Panc1 (cell line): ENCODE results near the gene PPP1R2B.

Source experiments
- POLR2AphosphoS5 ChIP-seq: IDR thresholded peaks from 2 replicates; pipeline ENCODE4 v1.6.1; 2012; ENCODE audit warnings: mild to moderate bottlenecking, low read depth, low read length, moderate library complexity
- SIN3A ChIP-seq: IDR thresholded peaks from 2 replicates; pipeline ENCODE4 v1.6.1; 2012; ENCODE audit warnings: low read depth, mild to moderate bottlenecking, low read length, moderate library complexity, borderline replicate concordance; ENCODE audit not compliant: insufficient read depth
- TCF7L2 ChIP-seq: IDR thresholded peaks from 2 replicates; pipeline ENCODE4 v1.6.1; 2011; ENCODE audit warnings: mild to moderate bottlenecking, low read depth, low read length, inconsistent platforms
- TF ChIP-seq, protein P1 (sequence below): fragments of 450-650 bp; IDR thresholded peaks from 2 replicates; pipeline ENCODE4 v1.5.1; 2017; ENCODE audit warnings: mild to moderate bottlenecking
- TF ChIP-seq, protein P2 (sequence below), 2 experiments: IDR thresholded peaks; 2 replicates each; pipeline ENCODE4 v1.6.1; 2011 to 2012; ENCODE audit warnings: low read depth in 2 of 2, control low read depth in 1 of 2, low read length in 1 of 2, mild to moderate bottlenecking in 1 of 2, moderate library complexity in 1 of 2; ENCODE audit not compliant: insufficient read depth in 1 of 2

- TF ChIP-seq, protein P1, sequence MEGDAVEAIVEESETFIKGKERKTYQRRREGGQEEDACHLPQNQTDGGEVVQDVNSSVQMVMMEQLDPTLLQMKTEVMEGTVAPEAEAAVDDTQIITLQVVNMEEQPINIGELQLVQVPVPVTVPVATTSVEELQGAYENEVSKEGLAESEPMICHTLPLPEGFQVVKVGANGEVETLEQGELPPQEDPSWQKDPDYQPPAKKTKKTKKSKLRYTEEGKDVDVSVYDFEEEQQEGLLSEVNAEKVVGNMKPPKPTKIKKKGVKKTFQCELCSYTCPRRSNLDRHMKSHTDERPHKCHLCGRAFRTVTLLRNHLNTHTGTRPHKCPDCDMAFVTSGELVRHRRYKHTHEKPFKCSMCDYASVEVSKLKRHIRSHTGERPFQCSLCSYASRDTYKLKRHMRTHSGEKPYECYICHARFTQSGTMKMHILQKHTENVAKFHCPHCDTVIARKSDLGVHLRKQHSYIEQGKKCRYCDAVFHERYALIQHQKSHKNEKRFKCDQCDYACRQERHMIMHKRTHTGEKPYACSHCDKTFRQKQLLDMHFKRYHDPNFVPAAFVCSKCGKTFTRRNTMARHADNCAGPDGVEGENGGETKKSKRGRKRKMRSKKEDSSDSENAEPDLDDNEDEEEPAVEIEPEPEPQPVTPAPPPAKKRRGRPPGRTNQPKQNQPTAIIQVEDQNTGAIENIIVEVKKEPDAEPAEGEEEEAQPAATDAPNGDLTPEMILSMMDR, result no peak
- TF ChIP-seq POLR2AphosphoS5, result no peak
- no peak for TF ChIP-seq SIN3A
- TF ChIP-seq, protein P2, sequence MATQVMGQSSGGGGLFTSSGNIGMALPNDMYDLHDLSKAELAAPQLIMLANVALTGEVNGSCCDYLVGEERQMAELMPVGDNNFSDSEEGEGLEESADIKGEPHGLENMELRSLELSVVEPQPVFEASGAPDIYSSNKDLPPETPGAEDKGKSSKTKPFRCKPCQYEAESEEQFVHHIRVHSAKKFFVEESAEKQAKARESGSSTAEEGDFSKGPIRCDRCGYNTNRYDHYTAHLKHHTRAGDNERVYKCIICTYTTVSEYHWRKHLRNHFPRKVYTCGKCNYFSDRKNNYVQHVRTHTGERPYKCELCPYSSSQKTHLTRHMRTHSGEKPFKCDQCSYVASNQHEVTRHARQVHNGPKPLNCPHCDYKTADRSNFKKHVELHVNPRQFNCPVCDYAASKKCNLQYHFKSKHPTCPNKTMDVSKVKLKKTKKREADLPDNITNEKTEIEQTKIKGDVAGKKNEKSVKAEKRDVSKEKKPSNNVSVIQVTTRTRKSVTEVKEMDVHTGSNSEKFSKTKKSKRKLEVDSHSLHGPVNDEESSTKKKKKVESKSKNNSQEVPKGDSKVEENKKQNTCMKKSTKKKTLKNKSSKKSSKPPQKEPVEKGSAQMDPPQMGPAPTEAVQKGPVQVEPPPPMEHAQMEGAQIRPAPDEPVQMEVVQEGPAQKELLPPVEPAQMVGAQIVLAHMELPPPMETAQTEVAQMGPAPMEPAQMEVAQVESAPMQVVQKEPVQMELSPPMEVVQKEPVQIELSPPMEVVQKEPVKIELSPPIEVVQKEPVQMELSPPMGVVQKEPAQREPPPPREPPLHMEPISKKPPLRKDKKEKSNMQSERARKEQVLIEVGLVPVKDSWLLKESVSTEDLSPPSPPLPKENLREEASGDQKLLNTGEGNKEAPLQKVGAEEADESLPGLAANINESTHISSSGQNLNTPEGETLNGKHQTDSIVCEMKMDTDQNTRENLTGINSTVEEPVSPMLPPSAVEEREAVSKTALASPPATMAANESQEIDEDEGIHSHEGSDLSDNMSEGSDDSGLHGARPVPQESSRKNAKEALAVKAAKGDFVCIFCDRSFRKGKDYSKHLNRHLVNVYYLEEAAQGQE (IDR thresholded peaks at IDR 0.05; ENCODE audit: insufficient read depth in 1 of 2, low read depth in 2 of 2, low read length in 1 of 2), result no peak
- no peak for TF ChIP-seq TCF7L2
Measured at GRCh38 chr5:156870498-156870839, 20.4 kb downstream of the PPP1R2B start.
